Immature natural killer cell (primary cell): Measurements from ENCODE around the gene EIF3A. TPM values are rescaled to one million over a fixed set of nuclear protein-coding genes. Genes with fewer than 3 reads are reported as not detected.
"Not testable (repeated sequence)": the region's sequence is repeated elsewhere in the genome, so short reads cannot be mapped to it uniquely, and the experiment has no call there.

Experiments
- DNase-seq, 3 donors: peaks; one replicate each; pipeline ENCODE4 v3.0.0; 2022; ENCODE audit warnings: mixed read lengths in 1 of 3
- H3K27ac Mint-ChIP-seq, 6 donors: one replicate each; pipeline ENCODE4 v1.8.0; 2020; ENCODE audit warnings: mixed read lengths in 6 of 6, mild to moderate bottlenecking in 5 of 6, inconsistent platforms in 4 of 6, moderate library complexity in 3 of 6
- H3K27me3 Mint-ChIP-seq, 3 donors: one replicate each; pipeline ENCODE4 v1.8.0; 2020 to 2021; ENCODE audit warnings: low read depth in 3 of 3, mild to moderate bottlenecking in 3 of 3, mixed read lengths in 3 of 3, moderate library complexity in 3 of 3, inconsistent platforms in 1 of 3
- H3K36me3 Mint-ChIP-seq, 3 donors: one replicate each; pipeline ENCODE4 v1.8.0; 2020; ENCODE audit warnings: mixed read lengths in 3 of 3, inconsistent platforms in 2 of 3, mild to moderate bottlenecking in 2 of 3
- H3K4me1 Mint-ChIP-seq, 2 donors: one replicate each; pipeline ENCODE4 v1.8.0; 2020; ENCODE audit warnings: inconsistent platforms in 2 of 2, mild to moderate bottlenecking in 2 of 2, mixed read lengths in 2 of 2, moderate library complexity in 1 of 2
- H3K4me3 Mint-ChIP-seq, 5 donors: one replicate each; pipeline ENCODE4 v1.8.0; 2020; ENCODE audit warnings: mild to moderate bottlenecking in 5 of 5, mixed read lengths in 5 of 5, inconsistent platforms in 3 of 5, moderate library complexity in 3 of 5
- H3K9me3 Mint-ChIP-seq, 6 donors: one replicate each; pipeline ENCODE4 v1.8.0; 2020; ENCODE audit warnings: mild to moderate bottlenecking in 6 of 6, mixed read lengths in 6 of 6, inconsistent platforms in 4 of 6, moderate library complexity in 3 of 6
- polyA plus RNA-seq, 3 donors: library from polyadenylated mRNA; unstranded; fragments of 300-500 nt; fragmentation: Illumina TruSeq; gene quantifications; one replicate each; pipeline ENCODE4 v1.2.3, GENCODE V29; 2021

EIF3A gene
- polyA plus RNA-seq, 3 donors from 2014 or later = 19.9 to 61.2 (median 21.4) TPM

DNA sequence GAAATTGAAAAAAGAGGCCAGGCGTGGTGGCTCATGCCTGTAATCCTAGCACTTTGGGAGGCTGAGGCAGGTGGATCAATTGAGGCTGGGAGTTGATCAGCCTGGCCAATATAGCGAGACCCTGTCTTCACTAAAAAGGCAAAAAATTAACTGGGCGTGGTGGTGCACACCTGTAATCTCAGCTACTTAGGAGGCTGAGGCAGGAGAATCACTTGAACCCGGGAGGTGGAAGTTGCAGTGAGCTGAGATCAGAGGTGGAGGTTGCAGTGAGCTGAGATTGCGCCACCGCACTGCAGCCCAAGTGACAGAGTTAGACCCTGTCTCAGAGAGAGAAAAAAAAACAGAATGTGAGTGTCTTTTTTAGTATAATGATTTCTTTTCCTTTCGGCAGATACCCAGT lies 25.3 kb upstream of the EIF3A start:
- DNase-seq, H3K27me3 Mint-ChIP-seq, H3K36me3 Mint-ChIP-seq, H3K9me3 Mint-ChIP-seq: not testable (repeated sequence)
- H3K27ac Mint-ChIP-seq = peak overlapping the region in 2 of 6 donors; percentile 27 to 77
- peaks cover 16 to 23% of the 10 kb centered on the region in 2 donors for H3K4me1 Mint-ChIP-seq
- peak overlapping the region; percentile 9 to 83 (median 24) for H3K4me3 Mint-ChIP-seq

- Mint-ChIP-seq H3K27me3 (peaks cover 0 to 4% (median 3%) of the 10 kb centered on the region in 3 donors), H3K27ac (peak overlapping the region in 5 of 6 donors; percentile 27 to 77 (median 55)), H3K4me1 (peaks cover 23 to 31% of the 10 kb centered on the region in 2 donors), H3K4me3 (peak overlapping the region; percentile 64 to 83 (median 75)), H3K36me3 (peaks cover 0 to 8% (median 6%) of the 10 kb centered on the region in 3 donors), H3K9me3 (no peaks in the 10 kb centered on the region)
- DNase-seq = no peak
Observed at GRCh38 chr10:119105155-119105554, 24.5 kb upstream of the EIF3A start.

DNA sequence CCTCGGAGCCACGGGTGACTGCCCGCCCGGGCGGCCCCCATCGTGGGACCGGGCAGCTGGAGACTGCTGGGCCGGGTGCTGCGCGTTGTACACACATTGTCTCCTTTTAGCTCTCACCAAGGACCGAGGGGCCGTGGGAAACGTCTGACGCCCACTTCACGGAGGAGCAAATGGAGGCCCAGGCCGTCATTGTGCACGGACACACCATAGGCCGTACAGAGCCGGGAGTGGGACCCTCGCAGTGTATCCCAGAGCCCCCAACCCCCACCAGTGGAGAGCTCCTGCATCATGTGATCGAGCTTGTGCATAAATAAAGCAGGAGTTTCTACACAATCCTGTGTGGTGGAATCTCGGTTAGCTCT lies 24.0 kb upstream of the EIF3A start:
- no peak for DNase-seq
- H3K36me3 Mint-ChIP-seq = peaks cover 0 to 6% (median 4%) of the 10 kb centered on the region in 3 donors
- peak overlapping the region; percentile 64 to 83 (median 75) for H3K4me3 Mint-ChIP-seq
- peaks cover 24 to 31% of the 10 kb centered on the region in 2 donors for H3K4me1 Mint-ChIP-seq
- H3K9me3 Mint-ChIP-seq = no peaks in the 10 kb centered on the region
- H3K27ac Mint-ChIP-seq = peak overlapping the region in 4 of 6 donors; percentile 16 to 78 (median 76)
- peaks cover 0 to 4% (median 3%) of the 10 kb centered on the region in 3 donors for H3K27me3 Mint-ChIP-seq

DNA sequence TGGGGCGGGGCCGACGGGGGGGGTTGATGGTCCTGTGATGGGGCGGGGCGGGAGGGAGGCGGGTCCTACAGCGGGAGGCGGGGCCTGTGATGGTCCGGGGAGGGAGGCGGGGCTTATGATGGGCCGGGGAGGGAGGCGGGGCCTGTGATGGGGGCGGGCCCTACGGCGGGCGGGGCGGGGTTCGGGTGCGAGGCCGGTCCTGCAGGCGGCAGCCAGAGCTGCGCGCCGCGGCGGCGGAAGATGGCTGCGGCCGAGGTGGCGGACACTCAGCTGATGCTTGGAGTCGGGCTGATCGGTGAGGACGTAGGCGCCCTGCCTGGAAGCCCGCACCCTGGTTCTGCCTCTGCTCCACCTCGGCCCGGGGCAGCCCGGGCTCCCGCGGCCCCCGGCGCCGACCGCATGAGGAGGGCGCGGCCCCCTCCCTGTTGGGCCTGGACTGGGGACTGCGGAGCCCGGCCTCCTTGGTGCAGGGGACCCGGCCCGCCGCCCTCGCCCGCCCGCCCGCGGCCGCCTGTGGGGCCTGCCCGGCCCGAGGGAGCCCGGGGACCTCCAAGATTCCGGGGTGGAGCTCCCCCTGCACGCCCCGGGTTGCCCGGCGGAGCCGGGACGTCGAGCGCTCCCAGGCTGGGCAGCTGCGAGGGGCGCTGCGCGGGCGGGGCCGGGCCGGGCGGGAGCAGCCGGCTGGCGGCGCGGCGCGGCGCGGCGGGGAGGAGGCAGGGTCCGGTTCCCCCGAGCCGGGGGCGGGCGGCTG lies 23.5 kb upstream of the EIF3A start, which contains the start of gene DENND10:
Gene DENND10 (plus strand): TSS at position 211 of the 751 bp plus-strand sequence. CDS start 30 bp downstream, at position 241.
- DNase-seq = peak; percentile 80 to 83 (median 82)
- Mint-ChIP-seq H3K27ac (peak within 1 kb of the TSS; percentile 31 to 91 (median 87)), H3K9me3 (no peaks in the 10 kb centered on the region), H3K36me3 (peaks cover 0 to 3% (median 1%) of the 10 kb centered on the region in 3 donors), H3K4me1 (peaks cover 24 to 31% of the 10 kb centered on the region in 2 donors), H3K27me3 (peaks cover 1 to 4% (median 3%) of the 10 kb centered on the region in 3 donors), H3K4me3 (peak within 1 kb of the TSS; percentile 69 to 86 (median 83))

GRCh38 chr10:119103241-119103902 lies 22.8 kb upstream of the EIF3A start:
- H3K27me3 Mint-ChIP-seq = peaks cover 1 to 4% (median 3%) of the 10 kb centered on the region in 3 donors
- H3K4me1 Mint-ChIP-seq = peaks cover 24 to 31% of the 10 kb centered on the region in 2 donors
- peaks cover 0 to 2% (median 0%) of the 10 kb centered on the region in 3 donors for H3K36me3 Mint-ChIP-seq
- no peaks in the 10 kb centered on the region for H3K9me3 Mint-ChIP-seq
- no peak for DNase-seq
- H3K4me3 Mint-ChIP-seq = peak overlapping the region; percentile 63 to 86 (median 82)
- H3K27ac Mint-ChIP-seq = peak overlapping the region; percentile 31 to 91 (median 87)

GRCh38 chr10:119101366-119102098 lies 20.9 kb upstream of the EIF3A start:
- Mint-ChIP-seq H3K27me3 (peaks cover 1 to 4% (median 3%) of the 10 kb centered on the region in 3 donors), H3K27ac (peak overlapping the region; percentile 55 to 84 (median 68)), H3K9me3 (no peaks in the 10 kb centered on the region), H3K4me1 (peaks cover 24 to 31% of the 10 kb centered on the region in 2 donors), H3K36me3 (no peaks in the 10 kb centered on the region), H3K4me3 (no peak overlapping the region)
- no peak for DNase-seq

GRCh38 chr10:119100434-119101238 lies 20.0 kb upstream of the EIF3A start:
- Mint-ChIP-seq H3K36me3 (no peaks in the 10 kb centered on the region), H3K4me3 (peak overlapping the region in 2 of 5 donors; percentile 14 to 67), H3K9me3 (no peaks in the 10 kb centered on the region), H3K4me1 (peaks cover 26 to 36% of the 10 kb centered on the region in 2 donors), H3K27me3 (peaks cover 1 to 4% (median 3%) of the 10 kb centered on the region in 3 donors), H3K27ac (peak overlapping the region; percentile 53 to 90 (median 78))
- DNase-seq = no peak

DNA sequence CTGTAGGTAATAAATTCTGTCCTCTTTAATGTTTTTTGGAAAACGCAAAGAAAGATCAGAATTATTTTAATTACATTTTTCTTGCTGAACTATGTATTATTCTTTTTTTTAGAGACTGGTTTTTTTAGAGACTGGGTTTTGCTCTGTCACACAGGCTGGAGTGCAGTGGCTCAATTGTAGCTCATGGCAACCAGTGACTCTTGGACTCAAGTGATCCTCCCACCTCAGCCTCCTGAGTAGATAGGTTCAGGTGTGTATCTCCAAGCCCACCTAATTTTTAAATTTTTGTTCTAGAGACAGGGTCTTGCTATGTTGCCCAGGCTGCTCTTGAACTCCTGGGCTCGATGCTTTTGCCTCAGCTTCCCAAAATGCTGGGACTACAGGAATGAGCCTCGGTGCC lies 18.0 kb upstream of the EIF3A start:
- Mint-ChIP-seq H3K9me3 (no peaks in the 10 kb centered on the region), H3K27me3 (peaks cover 1 to 2% (median 1%) of the 10 kb centered on the region in 3 donors), H3K27ac (no peak overlapping the region), H3K4me1 (peaks cover 19 to 29% of the 10 kb centered on the region in 2 donors), H3K36me3 (no peaks in the 10 kb centered on the region), H3K4me3 (no peak overlapping the region)
- no peak for DNase-seq

- not testable (repeated sequence) for H3K4me3 Mint-ChIP-seq, DNase-seq, H3K27me3 Mint-ChIP-seq, H3K36me3 Mint-ChIP-seq, H3K27ac Mint-ChIP-seq, H3K9me3 Mint-ChIP-seq
- H3K4me1 Mint-ChIP-seq = peaks cover 28 to 40% of the 10 kb centered on the region in 2 donors
Observed at GRCh38 chr10:119096641-119097415, 16.2 kb upstream of the EIF3A start.

DNA sequence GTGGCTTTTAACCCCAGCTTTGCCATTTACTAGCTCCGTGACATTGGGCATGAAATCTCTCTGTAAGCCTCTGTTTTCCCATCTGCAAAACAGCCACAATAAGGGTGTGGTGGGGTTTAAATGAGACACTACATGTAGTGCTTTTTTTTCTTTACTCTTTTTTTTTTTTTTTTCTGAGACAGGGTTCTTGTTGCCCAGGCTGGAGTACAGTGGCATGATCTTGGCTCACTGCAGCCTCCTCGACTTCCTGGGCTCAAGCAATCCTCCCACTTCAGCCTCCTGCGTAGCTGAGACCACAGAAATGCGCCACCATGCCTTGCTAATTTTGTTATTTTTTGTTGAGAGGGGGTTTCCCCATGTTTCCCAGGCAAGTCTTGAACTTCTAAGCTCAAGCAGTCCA lies 15.0 kb upstream of the EIF3A start:
- Mint-ChIP-seq H3K9me3 (no peaks in the 10 kb centered on the region), H3K4me1 (peaks cover 32 to 37% of the 10 kb centered on the region in 2 donors), H3K4me3 (no peak overlapping the region)

GRCh38 chr10:119090968-119091367 lies 10.4 kb upstream of the EIF3A start:
- DNase-seq = peak; percentile 73 to 83 (median 79)
- H3K36me3 Mint-ChIP-seq = peaks cover 0 to 4% (median 0%) of the 10 kb centered on the region in 3 donors
- peaks cover 2 to 5% (median 5%) of the 10 kb centered on the region in 3 donors for H3K27me3 Mint-ChIP-seq
- peak overlapping the region; percentile 77 to 92 (median 87) for H3K4me3 Mint-ChIP-seq
- no peaks in the 10 kb centered on the region for H3K9me3 Mint-ChIP-seq
- H3K27ac Mint-ChIP-seq = peak overlapping the region; percentile 95 to 99 (median 98)
- H3K4me1 Mint-ChIP-seq = peaks cover 46 to 47% of the 10 kb centered on the region in 2 donors

More for the DNA sequence above, 15.0 kb upstream of the EIF3A start:
- no peaks in the 10 kb centered on the region for H3K36me3 Mint-ChIP-seq
- no peak for DNase-seq
- H3K27ac Mint-ChIP-seq = peak overlapping the region in 3 of 6 donors; percentile 2 to 66 (median 60)
- H3K27me3 Mint-ChIP-seq = peaks cover 2 to 5% (median 3%) of the 10 kb centered on the region in 3 donors
